ENCODE measurements around the gene TARP.
"Not testable (repeated sequence)": the region's sequence is repeated elsewhere in the genome, so short reads cannot be mapped to it uniquely, and the experiment has no call there.

The TARP gene

GRCh38 chr7:38300175-38300574 is 26.7 kb upstream of the TARP start:
- DNase-seq (ENCODE audit: low spot score in 2 of 2) (no peak), FAIRE-seq (no peak)

- DNase-seq (ENCODE audit: low spot score in 2 of 2) (no peak), FAIRE-seq (no peak)
These were observed 26.0 kb upstream of the TARP start for GRCh38 chr7:38299275-38299931.

GRCh38 chr7:38296059-38296857 is 22.8 kb upstream of the TARP start:
- DNase-seq (ENCODE audit: low spot score in 2 of 2) = no peak
- FAIRE-seq = no peak

DNA sequence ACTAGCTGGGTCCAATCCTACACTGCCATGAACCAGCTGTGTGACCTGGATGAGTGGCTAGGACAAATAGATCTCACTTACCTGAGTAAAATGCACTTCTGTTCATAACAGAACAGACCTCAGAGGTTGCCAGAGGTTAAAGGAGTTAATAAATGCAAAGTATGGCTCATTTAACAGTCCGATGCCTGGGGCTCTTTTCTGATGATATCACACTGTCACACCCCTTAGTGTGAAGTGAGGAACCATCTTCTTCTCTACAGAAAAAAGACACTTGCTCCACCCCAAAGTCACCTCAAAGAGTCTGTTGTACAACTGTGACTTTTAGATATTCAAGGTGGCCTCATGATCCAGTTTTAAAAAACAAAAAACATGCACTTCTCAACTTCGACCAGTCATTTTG is 21.5 kb upstream of the TARP start:
- FAIRE-seq (no peak), DNase-seq (ENCODE audit: low spot score in 2 of 2) (no peak)

- DNase-seq (ENCODE audit: low spot score in 2 of 2) (no peak), FAIRE-seq (no peak)
These were observed 19.0 kb upstream of the TARP start for GRCh38 chr7:38292442-38292841.

- FAIRE-seq (no peak), DNase-seq (ENCODE audit: low spot score in 2 of 2) (no peak)
These were observed 18.2 kb upstream of the TARP start for GRCh38 chr7:38291650-38292049.

GRCh38 chr7:38291117-38291647 is 17.7 kb upstream of the TARP start:
- DNase-seq (ENCODE audit: low spot score in 2 of 2) = no peak
- FAIRE-seq = no peak

DNA sequence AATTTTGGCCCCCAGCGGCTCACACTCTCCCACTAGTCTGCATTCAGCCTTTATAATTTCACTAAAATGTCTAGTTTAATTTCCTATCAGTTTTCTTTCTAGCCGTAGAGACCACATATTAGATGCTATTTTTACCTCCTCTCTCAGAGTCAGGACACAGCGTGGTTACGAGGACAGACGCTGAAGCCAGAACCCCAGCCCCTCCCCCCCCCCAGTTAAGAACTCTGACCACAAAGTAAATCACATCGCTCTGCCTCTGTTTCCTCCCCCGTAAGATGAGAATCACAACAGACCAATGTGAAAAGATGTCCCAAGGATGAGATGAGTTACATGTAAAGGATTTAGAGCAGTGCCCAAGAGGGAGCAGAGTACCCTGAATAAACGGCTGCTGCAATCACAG is 11.1 kb upstream of the TARP start:
- DNase-seq (ENCODE audit: low spot score in 2 of 2) = no peak
- no peak for FAIRE-seq

DNA sequence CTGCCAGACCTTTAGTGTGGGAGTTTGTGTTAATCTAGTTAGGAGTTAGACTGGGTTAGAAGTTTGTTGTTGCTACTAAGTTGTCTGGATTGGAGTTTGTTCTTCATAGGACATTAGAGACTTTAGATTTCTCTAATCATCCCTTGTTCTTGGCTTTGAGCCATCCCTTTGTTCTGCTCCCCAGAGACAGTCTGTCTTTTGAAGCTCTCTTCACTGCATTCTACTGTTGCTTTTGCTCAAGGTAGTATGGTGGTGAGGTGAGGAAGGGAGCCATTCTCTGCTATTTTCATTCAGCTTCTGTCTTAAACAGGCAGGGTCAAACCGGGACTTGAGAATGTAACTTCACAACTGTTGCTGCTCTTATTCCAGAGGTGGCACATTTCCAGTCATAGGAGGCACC is 10.4 kb upstream of the TARP start:
- FAIRE-seq = no peak
- no peak for DNase-seq (ENCODE audit: low spot score in 2 of 2)

DNA sequence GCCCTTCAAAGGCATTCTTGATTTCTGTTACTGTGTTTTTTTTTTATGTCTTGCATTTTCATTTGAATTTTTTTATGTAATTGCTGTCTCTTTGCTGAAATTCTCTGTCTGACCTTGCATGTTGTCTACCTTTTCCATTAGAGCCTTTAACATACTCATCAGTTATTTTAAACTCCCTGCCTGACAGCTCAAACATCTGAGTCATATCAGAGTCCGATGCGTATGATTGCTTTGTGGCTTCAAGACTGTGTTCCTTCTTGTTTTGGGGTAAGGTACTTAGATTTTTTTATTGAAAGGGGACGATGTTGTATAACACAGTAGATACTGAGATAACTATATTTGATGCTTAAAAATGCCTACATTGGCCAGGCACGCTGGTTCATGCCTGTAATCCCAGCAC is 9.7 kb upstream of the TARP start:
- no peak for FAIRE-seq
- no peak for DNase-seq (ENCODE audit: low spot score in 2 of 2)

- DNase-seq (ENCODE audit: low spot score in 2 of 2) = no peak
- no peak for FAIRE-seq
These were observed 8.6 kb upstream of the TARP start for GRCh38 chr7:38282081-38282480.

DNA sequence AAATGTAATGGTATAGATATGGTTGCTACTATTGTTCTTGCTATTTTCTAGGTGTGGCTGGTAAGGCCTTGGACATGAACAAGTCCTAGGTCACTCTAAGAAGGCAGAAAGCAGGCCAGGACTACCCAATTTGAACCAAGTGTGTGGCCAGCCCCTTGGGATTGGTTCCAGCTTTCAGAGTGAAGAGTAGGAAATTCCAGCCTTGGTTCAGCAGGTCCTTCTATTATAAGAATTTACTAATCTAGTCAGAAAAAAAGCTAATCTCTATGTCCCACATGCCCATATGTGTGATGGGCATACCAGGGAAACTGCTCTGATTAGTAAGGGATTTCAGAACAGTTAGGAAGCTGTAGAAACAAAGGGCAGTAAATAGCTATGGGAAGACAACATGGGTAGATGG is 7.8 kb upstream of the TARP start:
- no peak for FAIRE-seq
- no peak for DNase-seq (ENCODE audit: low spot score in 2 of 2)

- DNase-seq (ENCODE audit: low spot score in 2 of 2) = no peak
- FAIRE-seq = no peak
These were observed 7.3 kb upstream of the TARP start for GRCh38 chr7:38280707-38281106.

DNA sequence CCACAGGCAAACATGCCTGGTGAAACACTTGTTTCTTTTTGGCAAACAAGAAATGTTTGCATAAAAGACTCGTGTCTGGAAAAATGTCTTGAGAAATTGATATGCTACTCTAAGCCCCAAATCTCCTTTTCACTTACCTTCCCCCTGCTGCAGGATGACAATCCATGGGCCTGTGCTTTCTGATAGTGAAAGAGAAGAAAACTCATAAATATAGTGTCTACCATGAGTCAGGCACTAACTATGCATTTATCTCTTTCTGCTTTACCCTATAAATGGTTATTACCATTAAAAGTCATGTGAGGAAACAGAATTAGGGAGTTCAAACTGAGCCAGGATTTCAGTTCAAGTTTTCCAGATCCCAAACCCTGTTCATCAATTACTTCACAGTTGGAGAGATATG is 6.6 kb upstream of the TARP start:
- DNase-seq (ENCODE audit: low spot score in 2 of 2) (no peak), FAIRE-seq (no peak)

- no peak for DNase-seq (ENCODE audit: low spot score in 2 of 2)
- FAIRE-seq = no peak
These were observed 2.9 kb upstream of the TARP start for GRCh38 chr7:38276096-38276877.

DNA sequence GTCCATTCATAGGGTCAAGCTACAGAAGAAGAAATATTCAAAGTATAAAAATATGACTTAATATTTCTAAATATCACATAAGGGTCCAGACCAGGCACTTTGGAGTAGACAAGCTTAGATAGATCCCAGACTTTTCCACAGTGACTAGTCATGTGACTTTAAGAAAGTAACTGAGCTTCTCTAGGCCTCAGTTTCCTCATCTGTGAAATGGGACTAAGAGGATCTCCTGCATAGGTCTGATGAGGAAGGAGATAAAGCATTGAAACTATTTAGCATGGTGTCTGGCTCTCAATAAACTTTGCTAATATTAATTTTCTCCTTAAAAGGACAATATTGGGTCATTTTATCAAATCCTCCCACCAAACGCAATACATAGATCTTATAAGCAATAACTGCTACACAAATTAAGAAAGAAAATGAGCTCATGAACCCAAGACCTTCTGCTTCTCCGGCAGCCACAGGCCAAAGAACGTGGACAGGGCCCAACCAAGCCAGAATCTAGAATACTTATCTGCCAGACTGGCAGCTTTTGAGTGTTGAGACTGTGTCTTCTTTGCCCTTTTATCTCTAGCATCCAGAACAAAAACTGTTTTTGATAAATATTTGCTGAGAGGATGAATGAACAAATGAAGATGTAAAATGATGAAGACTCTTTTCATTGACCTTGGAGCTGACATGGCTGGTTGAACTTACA is 1.6 kb upstream of the TARP start:
- DNase-seq (ENCODE audit: low spot score in 2 of 2) (no peak), FAIRE-seq (no peak)

DNA sequence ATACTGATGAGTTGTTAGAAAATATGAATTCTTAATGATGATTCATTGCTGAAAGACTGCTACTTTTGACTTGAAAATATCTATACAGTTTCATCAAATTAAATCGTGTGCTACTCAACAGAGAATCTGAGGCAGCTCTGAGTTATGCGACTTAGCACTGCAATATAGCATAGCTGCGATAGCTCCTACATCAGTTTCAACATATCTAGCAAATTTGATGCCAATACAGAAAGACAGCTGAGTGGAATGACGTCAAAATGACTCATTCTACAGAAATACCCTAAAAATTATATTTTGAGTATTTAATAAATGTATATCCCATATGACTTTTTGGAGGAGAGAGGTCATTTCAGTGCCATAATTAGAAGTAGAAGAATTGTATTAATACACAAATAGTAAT is 1.1 kb upstream of the TARP start:
- no peak for FAIRE-seq
- DNase-seq (ENCODE audit: low spot score in 2 of 2) = no peak

DNA sequence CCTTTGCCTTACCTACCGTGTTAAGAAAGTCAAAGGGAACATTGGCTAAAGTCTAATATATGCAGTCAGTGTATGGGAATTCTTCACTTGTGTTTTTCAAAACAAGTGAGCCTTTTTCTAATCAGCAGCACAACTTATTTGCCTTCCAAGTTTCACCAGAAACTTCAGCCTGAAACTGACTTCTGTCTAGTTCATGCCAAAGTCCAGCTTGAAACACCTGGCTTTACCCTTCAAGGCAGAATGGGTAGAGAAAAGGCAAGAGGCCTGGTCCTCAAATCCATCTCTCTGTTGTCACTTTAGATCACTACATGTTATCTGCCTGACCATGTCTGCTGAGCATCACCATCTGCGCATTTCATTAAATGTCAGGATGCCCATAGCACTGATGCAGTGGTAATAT is 3.0 kb downstream of the TARP start:
- DNase-seq (ENCODE audit: low spot score in 2 of 2); FAIRE-seq: not testable (repeated sequence)

- FAIRE-seq; DNase-seq (ENCODE audit: low spot score in 2 of 2): not testable (repeated sequence)
These were observed 3.6 kb downstream of the TARP start for GRCh38 chr7:38269704-38270346.

GRCh38 chr7:38265958-38266357 is 7.5 kb downstream of the TARP start:
- not testable (repeated sequence) for FAIRE-seq; DNase-seq (ENCODE audit: low spot score in 2 of 2)
